ENCODE measurements around the gene MCAT.

DNA sequence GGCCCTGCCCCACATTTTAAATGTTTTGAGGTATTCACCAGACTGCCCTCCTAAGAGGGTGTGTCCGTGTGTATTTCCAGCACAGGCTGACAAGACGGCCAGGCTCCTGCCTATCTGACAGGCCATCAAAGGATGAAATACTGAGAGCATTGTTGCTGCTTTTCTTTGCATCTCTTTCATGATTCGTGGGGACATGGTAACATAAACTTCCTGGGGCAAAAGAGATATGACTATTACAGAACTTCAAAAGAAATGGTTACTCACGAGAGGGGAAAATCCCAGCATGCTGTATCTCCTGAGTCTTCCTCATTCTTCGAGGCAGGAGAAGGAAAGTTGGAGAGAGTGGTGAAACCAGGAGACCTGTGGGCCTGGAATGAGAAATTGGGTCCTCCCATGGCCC, 43.0 kb downstream of the MCAT start:
- no peak for TF ChIP-seq CTCF (IDR thresholded peaks at IDR 0.05)
- TF ChIP-seq POLR2A (IDR thresholded peaks at IDR 0.05), result no peak
